Measurements from ENCODE around the gene YPEL2. TPM values are rescaled to one million over a fixed set of nuclear protein-coding genes. Genes with fewer than 3 reads are reported as not detected.

YPEL2 gene
- total and polyA plus RNA-seq, 2 of the 13 experiments (the other 11 are each of a cell fraction or from before 2014, with no cell fraction given): 8.5 to 21.1 TPM

DNA sequence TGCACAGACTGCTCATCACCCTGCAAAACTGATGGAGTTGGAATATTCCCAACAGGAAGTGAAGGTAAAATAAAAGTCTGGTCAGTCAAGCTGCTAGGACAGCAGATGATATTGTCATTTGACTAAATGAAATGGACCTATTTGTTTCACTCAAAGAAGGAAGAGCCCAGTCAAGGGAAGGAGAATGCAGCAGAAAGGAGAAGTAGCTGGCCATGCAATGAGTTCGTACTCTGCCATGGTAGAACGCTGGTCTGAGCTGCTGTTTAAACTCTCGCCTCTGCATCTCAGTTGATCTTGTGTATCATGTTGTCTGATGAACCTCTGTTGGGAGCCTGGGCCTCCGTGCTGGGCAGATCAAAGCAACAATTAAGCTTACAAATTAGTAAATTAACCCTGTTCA, 15.6 kb upstream of the YPEL2 start:
- no peak for TF ChIP-seq ZIK1 (CRISPR knock-in tag; IDR thresholded peaks at IDR 0.05; ENCODE audit: borderline replicate concordance, low read depth)
- TF ChIP-seq, protein P1, sequence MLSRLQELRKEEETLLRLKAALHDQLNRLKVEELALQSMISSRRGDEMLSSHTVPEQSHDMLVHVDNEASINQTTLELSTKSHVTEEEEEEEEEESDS (CRISPR knock-in tag; IDR thresholded peaks at IDR 0.05; ENCODE audit: borderline replicate concordance): no peak
- no peak for TF ChIP-seq TEAD3 (CRISPR knock-in tag; optimal IDR thresholded peaks at IDR 0.05; ENCODE audit: borderline replicate concordance)
- TF ChIP-seq ZFY (CRISPR knock-in tag; IDR thresholded peaks at IDR 0.05): no peak
- TF ChIP-seq HBP1 (CRISPR knock-in tag; IDR thresholded peaks at IDR 0.05; ENCODE audit: low read depth): no peak
- TF ChIP-seq ONECUT2 (CRISPR knock-in tag; IDR thresholded peaks at IDR 0.05): no peak
- no peak for TF ChIP-seq PTBP1 (IDR thresholded peaks at IDR 0.05; ENCODE audit: low read depth, low read length, poor library complexity, severe bottlenecking)
- TF ChIP-seq JUND (CRISPR knock-in tag; IDR thresholded peaks at IDR 0.05): no peak
- Histone ChIP-seq H3K9ac (ENCODE audit: insufficient read depth, low read depth, low read length) (no peak overlapping the region), H3K36me3 (replicated peaks in 1 of 2; ENCODE audit: control insufficient read depth in 1 of 2, insufficient read depth in 2 of 2, low read length in 2 of 2) (no peaks in the 10 kb centered on the region), H4K20me1 (ENCODE audit: insufficient read depth, low read length) (no peaks in the 10 kb centered on the region), H3K4me2 (ENCODE audit: low read depth, low read length) (no peak overlapping the region), H3K4me3 (replicated peaks in 1 of 3; ENCODE audit: insufficient read depth in 1 of 3, low read depth in 2 of 3, low read length in 3 of 3) (no peak overlapping the region), H3K27me3 (ENCODE audit: control insufficient read depth in 1 of 2, insufficient read depth in 2 of 2, low read length in 2 of 2) (no peaks in the 10 kb centered on the region; a peak in 1 of 5 replicates), H3K4me1 (ENCODE audit: insufficient read depth, low read length) (peaks cover 14% of the 10 kb centered on the region), H2AFZ (ENCODE audit: low read length) (no peak overlapping the region), H3K27ac (ENCODE audit: extremely low read length, insufficient read depth, low read length) (no peak overlapping the region), H3K9me3 (ENCODE audit: low read length) (no peaks in the 10 kb centered on the region), H3K79me2 (ENCODE audit: insufficient read depth, low read length) (no peaks in the 10 kb centered on the region)
- in situ Hi-C loops (cut with HindIII; ENCODE audit: extremely low pct_ligation_motif_present, low pct_unique_long_range_greater_than_20kb): no loop called here
- ChIA-PET POLR2A (interaction anchor here (1.1 kb wide), 1 partner anchor 96 kb away, joined by 3 read pairs; no protein-coding TSS in a partner anchor), CTCF (ENCODE audit: low intra/inter-chr PET ratio, low total read pairs) (no interaction called here)
- ATAC-seq (no peak), DNase-seq (ENCODE audit: low spot score) (no peak), FAIRE-seq (no peak)
- 20% methylated on average over 4 of the region's 4 CpGs for WGBS (ENCODE audit: low lambda C conversion rate)
- intact Hi-C loops (cut with micrococcal nuclease; ENCODE audit: unreplicated experiment): no loop called here
- no TSS peak for BruUV-seq (replicated peaks)
